Stimulated activated CD8-positive, alpha-beta memory T cell treated with anti-CD3 and anti-CD28 coated beads, Interleukin-12 subunit alpha, Interleukin-12 subunit beta, amount 100 ng/mL, for 1 hour (primary cell): ENCODE measurements around the gene C5.
"Not testable (repeated sequence)": the region's sequence is repeated elsewhere in the genome, so short reads cannot be mapped to it uniquely, and the experiment has no call there.

Source experiments
- DNase-seq: peaks from one replicate; pipeline ENCODE4 v3.0.0-alpha.2; 2020; ENCODE audit warnings: low read depth

C5 gene

DNA sequence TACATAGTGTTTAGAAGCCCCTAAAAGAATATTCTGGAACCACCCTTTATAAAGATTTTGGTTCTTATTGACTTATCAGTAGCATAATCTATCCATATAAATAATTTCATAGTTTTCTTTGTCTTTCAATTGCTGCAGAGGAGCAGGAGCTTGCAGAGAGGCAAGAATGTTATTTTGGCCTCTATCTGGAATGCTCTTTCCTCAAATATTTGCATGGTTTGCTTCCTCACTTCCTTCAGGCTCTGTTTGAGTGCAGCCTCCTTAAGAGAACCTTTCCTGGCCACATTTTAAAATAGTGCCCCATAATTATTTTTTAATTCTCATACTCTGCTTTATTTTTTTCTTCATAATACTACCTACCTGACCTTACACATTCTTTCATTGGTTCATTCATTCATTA lies 1.5 kb downstream of the C5 start:
- DNase-seq, result no peak

DNA sequence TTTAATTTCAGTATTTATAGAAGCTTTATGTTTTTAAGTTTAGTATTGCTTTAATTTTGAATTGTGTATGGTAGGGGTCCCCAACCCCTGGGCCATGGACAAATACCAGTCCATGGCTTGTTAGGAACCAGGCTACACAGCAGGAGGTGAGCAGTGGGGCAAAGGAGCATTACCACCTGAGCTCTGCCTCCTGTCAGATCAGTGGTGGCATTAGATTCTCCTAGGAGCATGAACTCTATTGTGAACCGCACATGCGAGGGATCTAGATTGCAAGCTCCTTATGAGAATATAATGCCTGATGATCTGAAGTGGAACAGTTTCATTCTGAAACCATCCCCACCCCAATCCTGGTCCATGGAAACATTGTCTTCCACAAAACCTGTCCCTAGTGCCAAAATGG lies 1.9 kb downstream of the C5 start:
- no peak for DNase-seq

DNA sequence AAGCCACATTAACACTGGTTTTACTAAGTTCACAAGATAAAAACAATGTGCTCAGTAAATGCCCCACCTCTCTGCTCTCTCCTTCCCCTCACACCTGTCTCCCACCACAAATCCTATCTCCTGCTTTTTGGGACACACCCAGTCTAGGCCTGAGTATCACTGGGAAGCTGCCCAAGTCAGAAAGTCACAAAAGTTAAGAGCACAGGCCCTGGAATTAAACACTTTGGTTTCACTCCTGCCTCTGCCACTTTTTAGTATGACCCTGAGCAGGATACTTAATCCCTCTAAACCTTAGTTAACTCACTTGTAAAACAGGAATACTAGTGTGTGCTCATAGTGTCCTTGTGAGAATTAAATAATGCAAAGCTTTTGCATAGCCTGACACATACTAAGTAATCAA lies 11.3 kb downstream of the C5 start:
- DNase-seq, result no peak

DNA sequence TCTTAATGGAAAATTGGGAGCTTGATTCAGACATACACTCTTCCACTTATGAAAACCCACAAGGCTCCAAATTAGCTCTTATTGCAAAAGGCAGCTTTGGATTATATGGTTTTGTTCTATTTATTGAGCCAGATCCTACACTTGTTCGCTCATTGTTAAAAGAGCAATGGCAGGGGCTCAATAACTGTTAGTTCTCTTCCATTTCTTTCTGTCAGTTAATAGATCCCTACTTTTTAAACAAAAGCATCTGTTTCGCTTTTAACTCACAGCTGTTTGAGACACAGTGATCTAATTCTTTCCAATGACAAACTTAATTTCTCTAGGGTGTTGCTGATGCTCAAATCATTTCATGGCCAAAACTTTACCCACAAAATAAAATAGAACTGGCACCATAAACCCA lies 11.7 kb downstream of the C5 start:
- DNase-seq, result no peak

DNA sequence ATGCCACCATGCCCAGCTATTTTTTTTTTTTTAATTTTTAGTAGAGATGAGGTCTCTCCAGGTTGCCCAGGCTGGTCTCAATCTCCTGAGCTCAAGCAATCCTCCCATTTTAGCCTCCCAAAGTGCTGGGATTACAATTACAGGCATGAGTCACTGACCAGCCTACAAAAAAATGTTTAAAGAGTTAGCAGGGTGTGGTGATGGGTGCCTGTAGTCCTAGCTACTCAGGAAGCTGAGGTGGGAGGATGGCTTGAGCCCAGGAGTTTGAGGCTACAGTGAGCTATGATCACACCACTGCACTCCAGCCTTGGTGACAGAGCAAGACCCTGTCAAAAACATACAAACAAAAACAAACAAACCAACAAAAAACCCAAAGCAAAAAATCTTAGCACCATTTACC lies 14.4 kb downstream of the C5 start:
- DNase-seq, result not testable (repeated sequence)

DNA sequence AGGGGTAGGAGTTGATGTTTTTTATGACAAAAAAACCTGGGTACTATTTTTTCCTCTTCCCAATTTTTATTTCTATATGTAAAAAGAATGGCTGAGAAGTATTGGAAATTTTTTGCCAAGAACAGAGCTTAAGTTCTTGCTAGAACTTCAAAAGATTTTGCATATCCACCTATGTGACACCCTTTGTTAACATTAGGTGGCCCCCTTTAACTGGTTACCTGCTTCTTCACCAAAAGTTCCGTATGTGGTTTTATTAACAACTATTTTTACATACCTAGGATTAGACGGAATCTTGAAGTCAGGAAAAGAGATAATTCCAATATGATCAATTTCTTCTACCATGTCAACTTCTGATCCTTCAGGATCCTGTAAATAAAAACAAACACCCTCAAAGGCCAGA lies 15.5 kb downstream of the C5 start:
- DNase-seq, result no peak

DNA sequence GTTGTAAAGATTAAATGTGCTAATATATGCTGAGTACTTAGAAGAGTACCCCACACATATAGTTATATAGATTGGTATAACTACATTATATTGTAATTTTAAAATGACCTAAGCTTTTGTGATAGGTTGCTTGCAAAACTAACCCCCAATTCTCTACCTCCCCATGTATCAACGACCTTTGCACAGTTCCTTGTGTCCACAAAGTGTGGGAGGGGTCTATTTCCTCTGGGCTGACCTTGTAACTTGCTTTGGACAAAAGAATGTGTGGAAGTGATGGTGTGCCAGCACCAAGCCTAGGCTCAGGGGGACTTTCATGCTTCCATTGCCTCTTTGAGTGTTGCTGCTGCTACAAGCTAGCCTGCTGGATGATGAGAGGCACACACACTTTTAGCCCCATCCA lies 20.6 kb downstream of the C5 start:
- DNase-seq, result no peak

DNA sequence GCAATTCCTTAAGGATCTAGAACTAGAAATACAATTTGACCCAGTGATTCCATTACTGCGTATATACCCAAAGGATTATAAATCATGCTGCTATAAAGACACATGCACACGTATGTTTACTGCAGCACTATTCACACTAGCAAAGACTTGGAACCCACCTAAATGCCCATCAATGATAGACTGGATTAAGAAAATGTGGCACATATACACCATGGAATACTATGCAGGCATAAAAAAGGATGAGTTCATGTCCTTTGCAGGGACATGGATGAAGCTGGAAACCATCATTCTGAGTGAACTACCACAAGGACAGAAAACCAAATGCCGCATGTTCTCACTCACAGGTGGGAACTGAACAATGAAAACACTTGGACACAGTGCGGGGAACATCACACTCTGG lies 21.8 kb downstream of the C5 start:
- DNase-seq, result not testable (repeated sequence)

DNA sequence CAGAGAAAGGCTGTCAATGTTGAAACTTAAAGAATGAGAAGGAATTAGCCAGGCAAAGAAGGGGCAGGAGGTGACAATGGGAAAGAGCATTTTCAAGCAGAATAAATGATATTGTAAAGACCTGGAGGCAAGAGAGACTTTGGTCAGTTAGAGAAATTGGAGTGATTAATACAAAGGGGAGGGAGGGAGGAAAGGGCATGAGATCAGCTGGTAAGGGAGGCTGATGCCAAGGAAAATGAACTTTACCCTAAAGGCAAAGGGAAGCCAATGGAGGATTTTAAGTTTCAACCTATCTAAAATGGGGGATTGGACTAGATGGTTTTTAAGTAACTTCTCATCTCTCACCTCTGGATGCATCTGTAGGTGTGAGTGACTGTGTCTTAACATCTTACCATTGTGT lies 23.3 kb downstream of the C5 start:
- DNase-seq, result no peak

DNA sequence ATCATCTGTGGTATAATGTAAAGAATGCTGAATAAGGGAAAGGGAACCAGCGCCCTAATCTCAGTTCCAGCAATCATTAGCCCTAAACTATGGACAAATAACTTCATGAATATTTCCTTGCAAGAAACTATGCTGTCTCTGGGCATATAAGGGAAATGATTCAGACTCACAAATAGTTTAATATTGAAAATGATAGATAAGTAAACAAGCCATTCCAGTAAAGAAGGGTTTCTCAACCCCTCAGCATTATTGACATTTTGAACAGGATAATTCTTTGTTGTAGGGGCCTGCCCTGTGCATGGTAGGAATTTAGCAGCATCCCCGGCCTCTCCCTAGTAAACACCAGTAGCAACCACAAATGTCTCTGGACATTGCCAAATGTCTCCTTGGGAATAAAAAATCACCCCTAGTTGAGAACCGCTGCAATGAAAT lies 23.8 kb downstream of the C5 start:
- DNase-seq, result no peak

DNA sequence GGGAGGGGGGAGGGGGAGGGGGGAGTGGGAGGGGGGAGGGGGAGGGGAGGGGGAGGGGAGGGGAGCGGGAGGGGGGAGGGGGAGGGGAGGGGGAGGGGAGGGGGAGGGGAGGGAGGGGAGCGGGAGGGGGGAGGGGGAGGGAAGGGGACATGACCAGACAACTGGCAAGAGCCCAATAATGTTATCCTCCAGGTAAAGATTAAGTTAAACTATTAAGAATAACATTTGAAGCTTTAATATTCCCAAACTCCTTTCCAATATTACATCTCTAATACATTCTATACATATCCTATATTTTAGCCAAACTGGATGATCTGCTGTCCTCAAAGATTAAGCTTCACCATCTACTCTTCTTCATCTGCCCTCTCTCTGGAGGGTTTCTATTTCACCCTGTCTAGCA lies 25.8 kb downstream of the C5 start:
- no peak for DNase-seq

DNA sequence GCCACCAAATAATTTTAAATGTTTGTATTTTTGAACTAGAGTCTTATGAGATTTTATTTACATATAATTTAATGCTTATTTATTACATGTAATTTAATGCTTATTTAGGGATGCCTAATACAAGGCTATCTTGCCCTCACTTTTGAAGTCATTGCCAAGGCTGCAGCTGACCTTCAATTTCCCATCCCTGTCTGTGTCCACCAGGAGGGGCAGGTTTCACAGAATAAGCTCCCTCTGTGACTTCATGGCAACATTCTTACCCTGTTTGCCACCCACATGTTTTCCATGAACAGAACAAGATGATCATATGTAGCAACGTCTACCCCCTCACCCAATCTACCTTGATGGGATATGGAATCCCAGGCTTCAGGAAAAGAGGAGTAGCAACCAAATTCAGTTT lies 27.0 kb downstream of the C5 start:
- no peak for DNase-seq

DNA sequence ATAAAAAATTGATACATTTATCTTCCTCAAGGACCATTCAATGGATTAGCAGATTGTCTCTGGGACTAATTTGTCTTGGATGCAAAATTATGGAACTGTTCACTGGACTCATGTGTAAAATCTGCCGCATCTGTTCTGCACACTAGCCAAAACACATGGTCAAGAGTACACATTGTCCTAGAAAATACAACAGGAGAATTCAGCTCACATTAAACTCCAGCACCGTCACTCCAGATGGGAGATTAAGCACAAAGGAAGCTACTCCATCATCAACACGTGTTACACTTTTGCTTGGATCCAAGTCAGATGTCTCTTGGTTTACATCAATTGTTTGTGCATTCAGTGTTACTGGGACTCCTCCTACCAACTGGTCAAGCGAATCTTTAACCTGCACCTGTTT lies 28.8 kb downstream of the C5 start:
- DNase-seq, result no peak

DNA sequence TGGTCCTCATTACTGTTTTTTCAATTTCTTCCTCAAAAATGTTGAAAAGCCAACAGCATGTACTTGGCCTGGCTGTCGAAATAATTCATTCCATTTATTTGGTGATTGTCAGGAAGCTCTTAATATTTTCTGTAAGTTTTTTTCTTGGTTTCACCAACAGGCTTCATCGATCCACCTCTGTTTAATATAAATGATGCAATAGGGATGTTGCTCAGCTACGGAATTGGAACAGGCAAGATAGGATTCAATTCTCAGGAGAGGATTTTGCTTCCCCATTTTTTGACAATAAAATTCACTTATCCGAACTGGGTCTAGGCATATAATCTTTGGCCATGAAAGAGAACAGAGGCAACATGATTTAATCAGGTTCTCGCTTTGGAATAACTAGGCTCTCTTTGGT lies 30.8 kb downstream of the C5 start:
- no peak for DNase-seq

DNA sequence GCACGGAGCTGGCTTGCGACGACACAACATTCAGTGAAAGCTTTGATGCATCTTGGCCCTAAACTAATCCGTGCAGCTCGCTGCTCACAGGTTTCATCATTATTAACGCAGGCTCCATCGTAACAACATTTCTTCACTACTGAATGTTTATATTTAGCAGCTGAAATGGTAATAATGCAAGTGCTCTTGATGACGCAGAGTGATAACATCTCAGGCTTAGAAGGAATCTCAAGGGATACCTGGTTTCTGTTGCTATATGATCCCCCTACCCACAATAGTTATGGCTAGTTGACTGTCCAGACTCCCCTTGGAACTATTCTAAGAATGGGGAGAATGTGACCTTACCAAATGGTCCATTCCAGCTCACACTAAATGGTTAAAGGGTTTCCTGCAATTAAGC lies 36.2 kb downstream of the C5 start:
- DNase-seq, result no peak

DNA sequence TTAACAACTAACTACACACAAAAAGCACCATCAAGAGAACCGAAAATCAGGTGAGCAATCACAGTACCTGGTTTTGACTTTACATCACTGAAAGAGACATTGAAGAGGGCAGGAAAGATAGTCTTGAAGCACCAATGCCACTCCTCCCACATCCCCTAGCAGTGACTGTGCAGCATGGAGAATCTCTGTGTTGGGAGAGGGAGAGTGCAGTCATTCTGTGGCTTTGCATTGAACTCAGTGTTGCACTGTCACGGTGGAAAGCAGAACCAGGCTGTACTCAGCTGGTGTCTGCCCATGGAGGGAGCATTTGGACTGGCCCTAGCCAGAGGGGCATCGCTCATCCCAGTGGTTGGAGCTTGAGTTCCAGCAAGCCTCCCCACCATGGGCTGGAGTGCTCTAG lies 40.4 kb downstream of the C5 start:
- DNase-seq, result no peak

DNA sequence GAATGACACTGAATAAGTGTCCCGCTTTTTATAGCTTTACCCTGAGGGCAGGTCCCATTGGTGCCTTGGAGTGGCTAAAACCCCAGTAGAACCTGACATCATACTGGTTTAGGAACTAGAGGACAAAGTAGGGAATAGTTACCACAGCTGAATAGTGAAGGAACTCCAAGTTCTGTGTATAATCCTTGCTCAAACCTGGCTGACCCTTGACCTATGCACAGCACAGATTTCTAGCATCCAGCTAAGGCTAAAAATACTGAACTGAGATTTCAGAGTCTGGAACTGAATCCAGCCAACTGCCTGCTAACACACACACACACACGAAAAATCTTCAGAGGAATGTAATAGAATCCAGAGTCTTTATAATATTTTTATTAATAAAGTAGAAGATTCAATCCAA lies 50.8 kb downstream of the C5 start:
- no peak for DNase-seq

DNA sequence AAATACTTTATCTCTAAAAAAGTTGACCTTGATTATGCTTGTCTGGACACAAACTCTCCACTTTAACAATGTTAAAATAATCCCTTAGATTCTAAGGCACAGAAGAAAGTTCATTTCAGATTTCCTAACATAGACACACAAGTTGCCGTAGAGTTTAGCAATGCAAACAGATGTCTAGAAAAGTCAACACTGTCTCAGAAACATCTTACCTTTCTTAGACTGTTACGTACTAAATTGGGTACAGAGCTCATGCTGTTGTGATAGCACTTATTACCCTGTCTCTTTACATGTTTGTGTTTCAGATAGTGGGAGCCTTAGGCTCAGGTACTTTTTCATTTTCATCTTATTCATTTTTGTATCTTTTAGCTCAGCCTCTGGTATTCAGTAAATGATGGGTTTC lies 52.0 kb downstream of the C5 start:
- DNase-seq, result no peak

DNA sequence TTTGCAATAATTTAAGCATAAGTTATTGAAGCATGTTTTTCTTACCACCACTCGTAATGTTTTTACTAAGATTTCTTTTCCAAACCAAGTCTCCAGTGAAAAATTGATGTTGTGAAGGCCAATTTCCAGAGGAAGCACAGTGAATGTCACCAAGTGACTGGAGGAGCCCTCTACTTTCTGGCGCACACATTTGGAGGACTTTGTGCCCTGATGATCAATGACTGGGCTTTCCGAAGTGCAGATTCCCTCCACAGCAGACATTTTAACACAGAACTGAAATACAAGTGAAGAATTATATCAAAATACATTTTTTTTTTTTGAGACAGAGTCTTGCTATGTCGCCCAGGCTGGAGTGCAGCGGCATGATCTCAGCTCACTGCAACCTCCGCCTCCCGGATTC lies 52.6 kb downstream of the C5 start:
- no peak for DNase-seq

DNA sequence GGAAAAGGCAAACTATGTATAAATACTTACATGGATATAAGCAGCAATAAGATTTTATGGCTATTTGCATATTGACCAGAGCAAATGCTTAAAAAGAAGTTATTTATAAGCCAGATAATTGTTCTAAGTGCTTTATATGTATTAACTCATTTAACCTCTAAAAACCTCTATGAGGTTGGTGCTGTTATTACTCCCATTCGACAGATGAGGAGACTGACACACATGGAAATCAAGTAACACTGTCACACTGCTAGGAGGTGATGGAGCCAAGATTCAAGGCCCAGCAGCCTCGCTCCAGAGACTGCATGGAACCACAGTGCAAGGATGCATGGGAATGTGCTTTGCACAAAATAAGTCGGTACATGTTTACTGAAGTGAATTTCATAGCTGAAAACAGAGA lies 53.7 kb downstream of the C5 start:
- no peak for DNase-seq

DNA sequence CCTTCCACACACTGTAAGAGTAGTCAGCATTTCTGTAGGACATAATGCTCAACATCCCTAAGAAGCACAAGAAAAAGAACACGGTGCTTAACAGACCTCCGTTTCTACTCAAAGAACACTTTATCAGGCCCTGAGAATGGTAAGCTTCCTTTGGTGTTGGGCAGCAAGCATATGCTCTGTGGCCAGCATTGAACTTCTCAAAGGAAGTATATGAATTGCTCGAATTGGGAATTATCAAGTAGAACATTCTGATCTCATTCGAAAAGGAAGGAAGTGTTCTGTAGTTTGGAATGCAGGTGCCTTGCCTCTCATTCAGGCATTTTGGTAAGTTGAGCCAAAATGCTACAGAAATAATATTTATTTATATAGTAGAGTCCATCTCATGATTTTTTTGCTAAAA lies 61.0 kb downstream of the C5 start:
- DNase-seq, result no peak

DNA sequence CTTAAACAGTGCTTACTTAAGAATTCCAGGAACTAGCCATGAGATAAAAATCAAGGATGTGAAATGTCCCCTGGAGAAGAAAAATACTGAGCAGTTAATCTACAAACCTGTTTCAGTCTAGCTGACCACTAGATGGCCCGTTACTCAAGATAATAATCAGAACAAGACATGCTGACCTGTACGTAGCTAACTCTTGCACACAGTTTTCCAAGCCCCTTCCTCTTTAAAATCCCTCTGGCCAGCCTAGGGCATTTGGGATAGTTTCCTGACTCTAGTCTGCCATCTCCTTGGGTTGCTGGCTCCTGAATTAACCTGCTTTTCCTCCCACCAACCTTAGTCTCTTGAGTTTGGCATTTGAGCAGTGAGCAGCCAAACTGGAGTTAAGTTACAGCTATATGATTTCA lies 64.3 kb downstream of the C5 start:
- DNase-seq, result no peak

DNA sequence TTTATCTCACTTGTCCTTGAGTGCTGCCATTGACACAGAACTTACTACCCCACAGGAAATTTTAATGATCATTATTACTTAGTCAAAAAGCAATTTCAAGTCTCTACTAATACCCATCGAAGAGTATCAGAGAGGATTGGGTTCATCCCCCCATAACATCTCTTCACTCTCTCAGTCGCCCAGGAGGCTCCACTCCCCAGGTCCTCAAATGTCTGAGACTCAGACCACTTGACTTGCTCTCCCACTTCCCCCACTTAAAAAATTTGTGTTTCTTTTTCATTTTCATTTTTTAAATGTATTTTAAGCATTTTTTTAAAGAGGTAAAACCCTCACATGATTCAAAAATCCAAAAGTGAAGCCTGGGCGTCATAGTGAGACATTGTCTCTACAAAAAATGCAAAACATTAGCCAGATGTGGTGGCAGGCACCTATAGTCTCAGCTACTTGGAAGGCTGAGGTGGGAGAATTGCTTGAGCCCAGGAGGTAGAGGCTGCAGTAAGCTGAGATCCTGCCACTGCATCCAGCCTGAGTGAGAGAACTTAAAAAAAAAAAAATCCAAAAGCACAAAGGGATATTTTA lies 66.7 kb downstream of the C5 start:
- no peak for DNase-seq

DNA sequence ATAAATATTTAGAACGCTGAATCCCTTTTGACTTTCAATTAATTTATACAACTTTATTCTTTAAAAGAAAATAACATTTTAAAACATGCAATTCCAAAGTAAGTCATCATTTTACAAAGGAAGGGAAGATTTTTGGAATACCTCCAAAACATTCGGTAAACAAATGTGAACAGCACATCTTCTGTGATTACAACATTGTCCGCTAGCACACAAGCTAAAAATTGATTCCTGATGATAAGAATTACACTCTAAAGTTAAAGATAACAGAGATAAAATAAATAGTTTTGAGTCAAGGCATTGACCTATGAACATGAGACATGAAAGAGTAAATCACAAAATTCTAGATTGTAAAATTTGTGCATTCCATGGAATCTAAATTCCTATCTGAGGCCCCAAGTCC lies 67.2 kb downstream of the C5 start:
- no peak for DNase-seq

DNA sequence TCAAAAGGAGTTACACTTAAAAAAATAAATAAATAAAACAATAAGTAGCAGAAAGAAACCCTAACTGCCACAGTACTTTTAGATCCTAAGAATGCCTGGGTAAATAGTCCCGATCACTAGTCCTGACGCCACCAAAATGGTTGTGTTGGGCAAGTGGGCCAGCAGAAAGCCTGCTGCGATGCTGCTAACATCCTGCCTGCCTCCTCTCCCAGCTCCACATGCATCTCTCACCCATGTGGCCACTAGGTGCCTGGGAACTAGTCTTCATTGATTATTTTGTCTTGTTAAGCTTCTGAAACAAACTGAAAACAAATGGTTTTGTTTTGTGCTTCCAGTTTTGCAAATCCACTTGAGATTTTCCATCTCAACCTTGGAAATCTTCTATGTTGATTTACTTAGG lies 69.1 kb downstream of the C5 start:
- no peak for DNase-seq
